Omental fat pad (tissue), 4 donors: ENCODE data around the gene SYTL2. TPM values are rescaled to one million over a fixed set of nuclear protein-coding genes. Genes with fewer than 3 reads are reported as not detected.
"Not testable (repeated sequence)": the region's sequence is repeated elsewhere in the genome, so short reads cannot be mapped to it uniquely, and the experiment has no call there.

Source experiments
- ATAC-seq: fragments of 150-250 bp; one replicate; pipeline ENCODE4 v1.9.1; 2016; ENCODE audit warnings: mild to moderate bottlenecking, moderate library complexity; ENCODE audit not compliant: low FRiP score
- DNase-seq: peaks from one replicate; pipeline ENCODE4 v3.0.0-alpha.2; 2019; ENCODE audit warnings: low spot score
- CTCF ChIP-seq, 3 donors: fragments of 450-650 bp; IDR thresholded peaks; one replicate each; pipeline ENCODE4 v1.5.1; 2016 to 2017; ENCODE audit warnings: antibody characterized with exemption in 3 of 3, mild to moderate bottlenecking in 3 of 3, moderate library complexity in 2 of 3
- total RNA-seq, 4 donors: library from RNA; depleted of rRNA; stranded (reverse); fragments of >200 nt; gene quantifications; one replicate each; pipeline ENCODE4 v1.1.0, GENCODE V29; 2016

The SYTL2 gene
- total RNA-seq, 4 donors from 2014 or later: 14.3 to 33.9 (median 17.8) TPM

GRCh38 chr11:85663753-85664614 lies 147.0 kb downstream of the SYTL2 start:
- peak; percentile 35 for DNase-seq
- ATAC-seq: peak; percentile 24
- no peak for TF ChIP-seq CTCF (IDR thresholded peaks at IDR 0.05)

- DNase-seq (no peak), ATAC-seq (no peak)
- no peak for TF ChIP-seq CTCF (IDR thresholded peaks at IDR 0.05)
Observed at GRCh38 chr11:85663080-85663752, 147.7 kb downstream of the SYTL2 start.

GRCh38 chr11:85661972-85662664 lies 148.8 kb downstream of the SYTL2 start:
- DNase-seq (no peak), ATAC-seq (no peak)

GRCh38 chr11:85658180-85658579 lies 152.8 kb downstream of the SYTL2 start:
- DNase-seq (no peak), ATAC-seq (no peak)
- TF ChIP-seq CTCF (IDR thresholded peaks at IDR 0.05): no peak

More at GRCh38 chr11:85661972-85662664, 148.8 kb downstream of the SYTL2 start:
- no peak for TF ChIP-seq CTCF (IDR thresholded peaks at IDR 0.05)

- ATAC-seq (no peak), DNase-seq (no peak)
- TF ChIP-seq CTCF (IDR thresholded peaks at IDR 0.05): no peak
Observed at GRCh38 chr11:85656777-85657176, 154.2 kb downstream of the SYTL2 start.

GRCh38 chr11:85654343-85654742 lies 156.6 kb downstream of the SYTL2 start:
- ATAC-seq, DNase-seq: not testable (repeated sequence)

- no peak for TF ChIP-seq CTCF (IDR thresholded peaks at IDR 0.05)
- no peak for DNase-seq
- no peak for ATAC-seq
Observed at GRCh38 chr11:85652786-85653447, 158.0 kb downstream of the SYTL2 start.
